Left colon (tissue), 2 donors: Measurements from ENCODE around the gene PLEKHA7. TPM values are rescaled to one million over a fixed set of nuclear protein-coding genes. Genes with fewer than 3 reads are reported as not detected.
"Not testable (repeated sequence)": the region's sequence is repeated elsewhere in the genome, so short reads cannot be mapped to it uniquely, and the experiment has no call there.

Experiments
- ATAC-seq: fragments of 200-7000 bp; cut with Tn5 transposase; one replicate; pipeline ENCODE4 v1.9.1; 2020; ENCODE audit warnings: mild to moderate bottlenecking, moderate library complexity
- DNase-seq, 2 donors: peaks; one replicate each; pipeline ENCODE4 v3.0.0-alpha.2; 2020
- intact Hi-C, 2 donors: fragments of 100-400 bp; cut with DNase I in 1 of 2; cut with micrococcal nuclease in 1 of 2; formaldehyde crosslinking; loops; one replicate each; pipeline versions ENCODE4 v1.11.2 to v1.14.0; 2022; cut with DNase I, micrococcal nuclease
- total RNA-seq, 2 donors: library from RNA; stranded (reverse); fragmentation: NEBNext Ultra II Directional; extraction: Animal tissue kit (Norgen Biotek cat#: 25700); gene quantifications; one replicate each; pipeline ENCODE4 v1.2.1, GENCODE V29; 2021
- donor health status: DM: no; HTN: no; CAD: no.
- donor health status: DM: yes; HTN: yes; CAD: no.

Gene PLEKHA7
- total RNA-seq, 2 donors from 2014 or later: 81.3 to 110 TPM

DNA sequence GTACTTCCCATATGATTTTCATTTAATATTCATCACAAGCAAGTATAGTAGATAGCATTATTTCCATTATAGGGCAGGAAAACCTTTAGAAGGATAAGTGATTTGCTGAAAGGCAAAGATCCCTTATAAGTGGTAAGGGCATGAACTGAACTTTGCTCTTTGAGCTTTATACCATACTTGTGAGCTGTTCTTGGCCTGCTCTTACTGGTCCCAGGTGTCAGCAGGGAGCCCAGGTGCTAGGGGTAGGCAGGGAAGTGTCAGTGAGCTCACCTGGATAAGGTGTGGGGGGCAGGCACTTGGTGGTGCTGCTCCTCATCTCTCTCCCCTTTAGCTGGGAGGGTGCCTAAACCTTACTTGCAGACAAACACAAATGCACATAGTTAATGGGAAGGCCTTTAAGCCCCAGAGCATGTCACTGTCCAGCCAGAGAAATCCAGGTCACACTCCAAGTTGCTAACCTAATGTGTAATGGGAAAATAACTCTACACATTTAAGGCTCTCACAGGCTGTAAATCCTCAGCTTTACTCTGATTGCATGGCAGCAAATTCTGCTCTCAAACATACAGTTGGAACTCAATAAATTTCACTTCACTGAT, 114.4 kb downstream of the PLEKHA7 start:
- DNase-seq: peak; percentile 25 to 46
- intact Hi-C loops: no loop called here
- ATAC-seq: peak; percentile 70

DNA sequence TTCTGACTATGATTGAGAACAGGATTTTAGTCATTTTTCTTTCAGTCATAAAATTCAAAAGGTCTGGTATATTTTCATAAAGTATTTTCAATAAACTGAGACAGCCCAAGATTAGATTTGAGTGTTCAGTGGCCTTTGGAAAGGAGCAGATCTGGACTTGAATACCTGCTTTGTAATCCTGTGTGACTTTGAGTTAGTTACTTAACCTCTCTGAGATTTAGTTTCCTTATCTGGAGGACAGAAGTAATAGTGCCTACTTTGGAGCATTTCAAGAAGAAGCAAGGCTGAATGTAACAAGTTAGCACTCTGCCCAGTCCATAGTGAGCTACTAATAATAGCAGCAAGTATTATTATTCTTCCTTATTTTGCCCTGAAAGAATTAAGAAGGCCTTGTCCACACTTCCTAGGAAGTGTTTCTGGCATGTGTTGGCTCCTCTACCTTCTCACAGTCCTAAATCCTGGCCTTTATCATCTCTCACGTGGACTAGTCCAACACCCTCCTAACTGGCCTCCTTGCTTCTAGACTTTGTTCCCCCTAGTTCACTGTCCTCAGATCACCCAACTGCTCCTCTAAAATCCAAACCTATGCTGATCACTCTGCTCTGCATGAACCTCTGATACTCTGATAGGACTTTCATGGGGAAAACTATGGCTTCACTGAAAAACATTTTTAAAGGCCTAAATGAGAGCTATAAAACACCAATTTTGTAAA, 115.8 kb downstream of the PLEKHA7 start:
- DNase-seq (no peak), ATAC-seq (no peak)
- intact Hi-C loops: no loop called here

DNA sequence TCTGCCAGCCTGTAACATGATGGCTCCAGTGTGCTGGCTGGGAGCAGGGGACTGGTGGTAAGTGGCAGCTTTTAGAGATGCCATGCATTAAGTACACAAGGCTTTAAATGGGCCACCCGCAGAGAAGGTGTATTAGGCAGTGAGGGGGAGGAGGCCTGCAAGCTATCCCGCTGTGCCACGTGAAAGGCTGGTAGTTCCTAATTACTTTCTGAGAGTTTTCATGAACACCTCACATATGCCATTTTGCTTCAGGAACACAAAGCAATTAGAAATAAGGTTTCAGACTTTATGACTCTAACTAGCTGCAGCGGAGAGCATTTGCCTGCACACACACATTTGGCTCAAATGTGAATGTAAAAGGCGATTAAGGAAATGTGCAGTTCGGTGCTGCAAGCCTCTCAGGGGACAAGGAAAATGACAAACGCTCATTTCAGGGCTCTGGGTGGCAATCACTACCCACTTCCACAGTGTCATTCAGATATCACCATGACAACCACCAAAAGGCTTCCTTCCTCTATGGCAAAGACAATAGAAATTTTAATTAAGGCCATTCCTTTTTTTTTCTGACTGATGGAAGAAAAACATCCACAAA, 116.6 kb downstream of the PLEKHA7 start:
- no peak for DNase-seq
- intact Hi-C loops: no loop called here
- peak; percentile 5 for ATAC-seq

DNA sequence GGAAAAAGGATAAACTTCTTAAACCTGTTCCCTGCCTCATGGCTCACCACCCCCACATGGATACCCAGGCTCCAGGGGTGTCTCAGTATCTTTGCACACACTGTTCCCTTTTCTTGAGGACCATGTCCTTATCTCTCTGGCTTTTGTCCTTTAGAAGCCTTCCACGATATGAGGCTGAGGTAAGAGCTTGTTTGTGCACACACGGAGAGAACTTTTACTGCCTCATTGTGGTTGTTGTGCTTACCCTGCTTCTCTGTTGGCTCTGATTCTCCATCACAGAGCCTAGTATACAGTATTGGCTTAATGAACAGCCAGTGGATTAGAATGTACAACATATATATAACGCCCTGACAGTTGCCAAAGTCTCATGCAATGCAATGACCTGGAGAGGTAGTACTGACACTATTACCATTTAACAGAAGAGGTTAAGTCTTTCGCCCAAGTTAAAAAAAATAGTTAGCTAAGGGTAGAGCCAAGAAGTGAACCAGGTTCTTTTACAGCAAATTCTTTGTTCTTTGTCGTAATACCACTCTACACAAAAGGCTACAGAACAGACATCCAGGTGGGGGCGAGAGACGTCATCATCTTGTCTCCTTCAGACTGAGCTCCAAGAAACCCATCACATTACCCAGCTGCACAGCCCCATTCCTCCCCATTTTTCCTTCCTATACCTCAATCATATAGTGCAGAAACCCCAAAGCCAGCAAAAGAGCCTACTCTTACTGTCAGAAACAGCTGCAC, 117.3 kb downstream of the PLEKHA7 start:
- DNase-seq (no peak), ATAC-seq (peak; percentile 58)
- intact Hi-C loops: no loop called here

DNA sequence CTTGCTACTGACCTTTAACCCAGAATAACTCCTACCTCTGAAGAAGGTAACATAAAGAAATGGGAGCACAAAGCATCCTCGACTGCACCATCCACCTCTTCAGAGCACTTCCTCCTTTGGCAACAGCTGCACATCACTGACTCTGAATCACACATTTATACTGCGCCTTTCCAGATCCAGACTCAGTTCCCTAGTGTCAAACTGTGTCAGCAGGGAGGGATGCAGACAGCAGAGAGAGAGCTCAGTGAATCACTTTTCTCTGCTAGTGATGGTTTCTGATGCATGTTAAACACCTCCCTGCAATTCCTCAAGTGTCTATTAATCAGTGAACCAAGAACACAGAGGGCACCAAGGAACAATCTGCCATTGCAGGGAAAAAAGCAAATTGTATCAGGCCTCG, 118.9 kb downstream of the PLEKHA7 start:
- intact Hi-C loops: no loop called here
- ATAC-seq (no peak), DNase-seq (no peak)

DNA sequence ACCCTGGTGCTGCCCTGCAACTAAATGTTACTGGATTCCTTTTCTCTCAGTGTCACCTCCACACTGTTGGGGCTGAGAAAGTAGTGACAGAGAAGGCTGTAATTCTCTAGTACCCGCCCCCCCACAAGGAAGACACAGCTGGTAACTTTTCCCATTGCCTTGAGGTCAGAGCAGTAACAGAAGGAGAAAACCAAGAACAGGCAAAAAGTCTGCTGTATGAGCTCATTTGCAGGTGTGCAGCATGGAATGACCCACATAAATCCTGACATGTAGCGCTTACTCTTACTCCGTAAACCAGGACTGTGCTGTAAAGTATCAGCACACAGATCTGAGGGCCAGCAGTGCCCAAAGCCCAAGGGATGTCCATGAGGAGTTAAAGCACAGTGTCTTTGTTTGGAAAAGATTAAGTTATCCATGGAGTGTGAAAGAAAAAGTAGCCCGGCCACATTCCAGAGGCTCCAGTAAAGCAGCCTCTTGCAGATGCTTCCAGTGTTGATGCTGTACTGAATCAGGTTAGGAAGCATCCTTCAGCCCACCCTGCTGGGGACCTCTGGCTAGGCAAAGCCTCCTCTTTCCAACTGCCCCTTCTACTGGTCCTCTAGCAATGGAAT, 120.7 kb downstream of the PLEKHA7 start:
- ATAC-seq (no peak), DNase-seq (no peak)
- intact Hi-C loops: no loop called here

DNA sequence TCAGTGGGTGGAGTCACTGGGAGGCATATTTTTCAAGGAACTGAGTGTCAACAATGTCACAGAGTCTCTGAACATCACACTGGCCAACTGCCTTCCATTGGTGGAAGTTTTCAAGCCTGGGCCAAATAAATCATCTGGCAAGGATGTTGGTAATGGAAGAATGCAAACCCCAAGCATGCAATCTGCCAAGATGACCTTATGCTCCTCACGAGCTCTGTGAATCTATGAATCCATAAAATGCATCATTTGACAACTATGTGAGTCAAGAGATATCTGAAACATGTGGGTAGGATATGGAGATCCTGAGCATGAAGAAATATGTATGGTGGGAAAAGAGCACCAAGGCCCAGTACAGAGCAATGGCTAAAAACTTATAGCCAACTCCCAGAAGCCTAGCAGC, 122.2 kb downstream of the PLEKHA7 start:
- DNase-seq (no peak), ATAC-seq (peak; percentile 52)

DNA sequence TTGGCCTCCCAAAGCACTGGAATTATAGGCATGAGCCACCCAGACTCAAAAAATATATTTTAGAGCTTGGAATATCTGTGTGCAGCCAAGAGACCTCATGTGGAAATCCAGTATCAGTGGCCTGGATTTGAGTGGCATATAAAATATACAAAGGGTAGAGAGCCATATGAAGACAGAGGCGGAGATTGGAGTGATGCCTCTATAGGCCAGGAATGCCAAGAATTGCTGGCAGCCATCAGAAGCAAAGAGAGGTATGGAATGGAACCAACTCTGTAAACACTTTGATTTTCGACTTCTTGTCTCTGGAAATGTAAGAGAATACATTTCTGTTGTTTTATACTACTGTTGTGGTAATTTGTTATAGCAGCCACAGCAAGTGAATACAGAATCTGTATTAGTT, 123.0 kb downstream of the PLEKHA7 start:
- intact Hi-C loops: no loop called here
- no peak for ATAC-seq
- no peak for DNase-seq

More for the DNA sequence above, 122.2 kb downstream of the PLEKHA7 start:
- intact Hi-C loops: no loop called here

DNA sequence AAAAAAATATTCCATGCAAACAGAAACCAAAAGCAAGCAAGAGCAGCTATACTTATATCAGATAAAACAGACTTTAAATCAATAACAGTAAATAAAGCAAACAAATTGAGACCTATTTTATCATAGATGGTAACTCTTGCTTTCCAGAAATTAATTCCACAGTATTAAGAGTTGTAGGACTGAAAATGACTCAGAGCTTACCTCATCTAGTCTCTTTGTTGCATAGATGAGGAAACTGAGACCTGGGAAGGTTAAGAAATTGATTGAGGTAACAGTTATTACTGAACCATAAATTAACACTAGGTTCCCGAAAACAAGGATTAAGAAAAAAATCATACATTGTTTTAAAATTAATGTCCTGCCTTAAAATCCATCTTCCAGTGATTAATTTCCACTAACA, 123.8 kb downstream of the PLEKHA7 start:
- intact Hi-C loops: no loop called here
- ATAC-seq (peak; percentile 39), DNase-seq (no peak)

DNA sequence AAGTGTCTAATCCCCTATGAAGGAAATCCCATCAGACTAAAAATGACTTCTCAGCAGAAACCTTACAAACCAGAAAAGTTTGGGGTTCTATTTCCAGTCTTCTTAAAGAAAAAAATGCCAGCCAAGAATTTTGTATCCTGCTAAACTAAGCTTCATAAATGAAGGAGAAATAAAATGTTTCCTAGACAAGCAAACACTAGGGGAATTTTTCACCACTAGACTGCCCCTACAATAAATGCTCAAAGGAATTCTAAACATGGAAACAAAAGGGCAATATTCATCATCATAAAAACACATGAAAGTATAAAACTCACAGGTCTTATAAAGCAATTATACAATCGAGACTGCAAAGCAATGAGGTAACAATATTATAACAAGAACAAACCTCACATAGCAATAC, 124.3 kb downstream of the PLEKHA7 start:
- ATAC-seq (peak; percentile 78), DNase-seq (no peak)
- intact Hi-C loops: no loop called here

DNA sequence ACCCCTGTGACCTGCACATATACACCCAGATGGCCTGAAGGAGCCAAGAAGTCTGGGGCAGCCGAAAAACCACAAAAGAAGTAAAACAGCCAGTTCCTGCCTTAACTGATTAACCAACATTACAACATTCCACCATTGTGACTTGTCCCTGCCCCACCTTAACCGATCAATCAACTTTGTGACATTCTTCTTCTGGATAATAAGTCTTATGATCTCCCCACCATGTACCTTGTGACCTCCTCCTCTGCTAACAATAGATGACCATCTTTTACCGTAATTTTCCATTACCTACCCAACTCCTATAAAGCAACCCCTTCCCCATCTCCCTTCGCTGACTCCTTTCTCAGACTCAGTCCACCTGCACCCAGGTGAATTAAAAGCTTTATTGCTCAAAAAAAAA, 125.2 kb downstream of the PLEKHA7 start:
- DNase-seq, ATAC-seq, intact Hi-C loops: not testable (repeated sequence)

DNA sequence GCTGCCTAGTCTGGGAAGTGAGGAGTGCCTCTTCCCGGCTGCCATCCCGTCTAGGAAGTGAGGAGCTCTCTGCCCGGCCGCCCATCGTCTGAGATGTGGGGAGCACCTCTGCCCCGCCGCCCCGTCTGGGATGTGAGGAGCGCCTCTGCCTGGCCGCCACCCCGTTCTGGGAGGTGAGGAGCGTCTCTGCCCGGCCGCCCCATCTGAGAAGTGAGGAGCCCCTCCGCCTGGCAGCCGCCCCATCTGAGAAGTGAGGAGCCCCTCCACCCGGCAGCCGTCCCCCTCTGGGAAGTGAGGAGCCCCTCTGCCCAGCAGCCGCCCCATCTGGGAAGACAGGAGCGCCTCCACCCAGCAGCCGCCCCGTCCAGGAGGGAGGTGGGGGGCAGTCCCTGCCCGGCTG, 126.3 kb downstream of the PLEKHA7 start:
- intact Hi-C loops, ATAC-seq, DNase-seq: not testable (repeated sequence)

DNA sequence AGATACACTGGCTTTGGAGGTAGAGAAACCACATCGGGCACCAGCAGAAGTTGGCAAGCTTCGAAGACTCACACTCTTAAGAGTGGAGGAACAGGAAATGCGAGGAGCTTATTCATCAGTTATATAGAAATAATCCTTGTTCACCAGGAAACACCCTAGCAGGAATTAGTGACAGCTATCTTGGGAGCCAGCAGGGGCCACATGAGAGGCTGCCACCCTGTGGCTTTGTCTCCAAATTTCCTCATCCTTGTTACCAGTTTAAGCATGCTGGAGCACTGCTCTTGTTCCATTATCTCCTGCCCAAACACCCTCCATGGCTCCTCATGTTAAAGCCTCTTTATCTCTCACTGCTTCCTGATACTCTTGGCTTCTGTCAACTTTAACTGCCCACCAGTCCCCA, 131.0 kb downstream of the PLEKHA7 start:
- ATAC-seq: peak; percentile 90
- peak; percentile 31 to 36 for DNase-seq
- intact Hi-C loops: no loop called here

DNA sequence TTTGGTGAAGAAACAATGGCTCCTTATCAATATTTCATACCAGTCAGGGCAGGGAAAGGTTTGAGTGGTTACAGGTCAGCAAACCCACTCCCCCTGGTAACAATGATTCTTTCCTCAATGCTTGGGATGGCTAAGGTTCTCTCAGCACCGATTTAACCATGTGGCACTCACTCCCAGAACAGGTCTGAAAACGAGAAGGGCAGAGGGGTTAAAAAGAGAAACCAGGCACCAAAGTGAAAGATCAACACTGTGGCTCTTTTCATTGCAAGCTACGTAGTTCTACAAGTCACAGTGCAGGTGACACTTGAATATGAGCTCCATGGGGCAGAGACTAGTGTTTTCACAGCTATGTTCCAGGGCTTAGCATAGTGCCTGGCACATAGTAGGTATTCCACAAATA, 132.4 kb downstream of the PLEKHA7 start:
- intact Hi-C loops: no loop called here
- ATAC-seq: no peak

DNA sequence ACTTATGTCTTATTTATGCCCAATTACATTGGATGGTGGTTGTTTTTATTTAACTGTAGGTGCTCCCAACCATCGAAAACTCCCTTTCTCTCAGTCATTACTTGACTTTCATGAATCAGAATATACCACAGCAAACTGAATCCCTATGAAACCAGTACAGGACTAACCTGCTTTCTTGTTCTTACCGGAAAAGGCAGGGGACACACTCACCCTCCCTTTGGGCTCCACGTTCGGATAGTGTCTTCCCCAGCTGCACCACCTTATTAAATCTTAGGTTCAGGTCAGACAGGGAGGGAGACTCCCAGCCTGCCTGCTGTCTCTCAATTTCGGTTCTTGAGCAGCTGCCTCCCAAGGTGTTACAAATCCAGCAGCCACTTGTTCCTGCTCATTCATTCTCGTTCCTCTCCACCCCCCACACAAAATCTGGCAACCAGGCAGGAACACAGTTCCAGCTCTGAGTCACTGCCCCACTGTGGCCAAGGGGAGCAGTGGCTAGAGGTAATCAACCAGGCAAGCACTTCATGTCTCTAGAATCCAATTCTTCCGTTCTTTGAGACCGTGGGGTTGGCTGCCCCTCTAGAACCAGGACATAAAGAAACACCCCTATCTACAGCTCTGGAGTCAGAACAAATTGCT, 133.0 kb downstream of the PLEKHA7 start:
- DNase-seq (no peak), ATAC-seq (no peak)
- intact Hi-C loops: no loop called here

More for the DNA sequence above, 132.4 kb downstream of the PLEKHA7 start:
- no peak for DNase-seq

DNA sequence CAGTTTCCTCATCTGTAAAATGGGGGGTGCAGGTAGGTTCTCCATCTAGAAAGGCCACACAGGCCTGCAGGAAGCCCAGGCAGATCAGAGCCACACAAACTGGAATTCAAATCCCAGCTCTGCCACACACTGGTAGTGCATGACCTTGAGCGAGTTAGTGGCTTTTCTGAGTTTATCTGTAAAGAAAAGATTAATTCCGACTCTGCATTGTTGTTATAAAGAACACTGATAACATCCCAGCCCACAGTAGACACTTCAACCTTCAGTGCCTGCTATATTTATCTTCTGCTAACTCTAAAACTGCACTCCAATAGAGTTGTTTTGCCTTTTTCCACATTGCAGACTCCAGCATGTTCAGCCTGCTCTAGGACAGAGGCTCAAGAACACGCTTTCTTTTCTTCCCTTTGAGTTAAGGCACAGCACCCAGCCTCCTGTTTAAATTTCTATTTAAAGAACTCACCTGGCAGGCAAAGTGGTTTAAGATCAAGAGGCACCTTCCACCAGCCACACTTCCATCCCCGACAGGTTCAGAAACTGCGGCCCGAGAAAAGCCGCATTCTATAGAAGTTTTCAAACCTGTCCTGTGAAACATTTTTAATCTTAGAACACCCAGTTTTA, 133.9 kb downstream of the PLEKHA7 start:
- DNase-seq (no peak), ATAC-seq (no peak)
- intact Hi-C loops: no loop called here

DNA sequence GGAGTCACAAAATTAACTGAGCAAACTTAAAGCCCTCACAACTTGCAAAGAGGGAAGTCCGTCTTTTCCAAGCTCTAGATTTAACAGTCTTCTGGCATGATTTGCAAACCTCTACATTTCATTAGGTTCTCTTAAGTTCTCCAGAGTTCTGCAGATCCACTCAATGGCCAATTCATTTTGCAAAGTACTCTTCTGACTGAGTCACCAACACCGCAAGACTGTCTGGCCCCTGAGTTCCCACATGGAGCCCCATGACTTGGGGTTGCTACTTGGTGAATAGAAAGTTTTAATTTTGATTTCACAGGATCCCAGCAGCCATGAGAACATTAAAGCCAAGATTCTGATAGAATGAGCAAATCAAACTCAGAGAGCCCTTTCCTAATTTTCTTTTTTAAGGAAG, 134.5 kb downstream of the PLEKHA7 start:
- no peak for ATAC-seq
- DNase-seq: no peak
- intact Hi-C loops: no loop called here

DNA sequence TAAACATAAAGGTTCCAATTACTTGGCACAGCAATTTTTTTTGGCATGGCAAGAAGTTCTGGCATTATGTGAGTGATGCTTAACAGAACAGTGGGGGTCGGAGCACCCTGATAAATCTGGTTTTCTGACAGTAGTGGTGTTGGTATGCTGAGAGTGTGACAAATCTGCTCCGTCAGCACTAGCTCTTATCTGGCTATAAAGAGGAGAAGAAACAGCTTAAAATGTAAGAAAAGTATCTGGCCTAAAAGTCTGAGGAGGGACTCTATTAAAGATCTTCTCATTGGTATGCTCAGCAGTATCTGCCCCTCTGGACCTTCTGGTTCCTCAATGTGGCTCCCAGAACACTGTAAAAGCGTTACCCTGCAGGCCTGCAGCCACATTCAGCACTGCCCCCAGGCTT, 137.4 kb downstream of the PLEKHA7 start:
- ATAC-seq: no peak
- intact Hi-C loops: no loop called here
- DNase-seq: no peak
